Adipose tissue (tissue), 3 donors: Measurements from ENCODE around the gene NADSYN1. TPM values are rescaled to one million over a fixed set of nuclear protein-coding genes. Genes with fewer than 3 reads are reported as not detected.
A peak's percentile ranks its signal among the peaks of the same experiment; 100 is the strongest.

ENCODE experiments used
- H3K27ac ChIP-seq: one replicate; pipeline ENCODE4 v1.5.1; 2013; ENCODE audit warnings: low read depth, low read length
- WGBS, 3 donors: extraction: QIAGEN DNeasy Blood & Tissue Kit; methylation state at CpG; one replicate each; pipeline ENCODE4 v1.1.7; 2013; 5-methylcytosine and 5-hydroxymethylcytosine counted together
- polyA plus RNA-seq, 3 donors: library from polyadenylated mRNA; stranded (reverse); fragments of 200-250 nt; gene quantifications; one replicate each; pipeline ENCODE4 v1.2.3, GENCODE V29; 2013
- donor health status: healthy with polysubstance abuse.
- donor health status: Bipolar disorder and iron deficiency.
- donor health status: healthy.

The NADSYN1 gene
- polyA plus RNA-seq, 3 donors, result 30.6 to 40.6 (median 35.9) TPM

DNA sequence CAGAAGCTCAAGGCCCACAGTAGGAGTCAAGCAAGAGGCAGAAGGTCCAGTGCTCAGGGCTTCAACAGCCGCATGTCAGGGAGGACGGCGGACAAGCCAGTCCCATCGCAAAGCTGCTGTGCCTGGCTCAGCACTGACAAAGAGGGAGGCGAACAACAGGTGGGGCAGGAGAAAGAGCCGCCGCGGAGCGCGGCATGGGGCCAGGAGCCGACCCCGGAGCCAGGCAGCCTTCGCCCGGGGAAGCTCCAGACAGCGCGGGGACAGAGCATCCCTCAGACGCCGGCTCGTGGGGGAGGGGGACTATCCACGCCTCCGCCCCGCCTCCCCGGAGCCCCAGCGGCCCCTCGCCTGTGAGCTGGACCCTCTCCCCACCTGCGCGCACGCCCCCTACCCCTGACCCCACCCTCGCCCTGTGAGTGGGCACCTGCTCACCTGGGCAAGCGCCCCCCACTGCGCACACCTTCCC lies 5.2 kb upstream of the NADSYN1 start:
- peak overlapping the region; percentile 52 for H3K27ac ChIP-seq
- 1 to 4% (median 3%) methylated on average over 13 to 31 of the region's 31 CpGs for WGBS, 3 donors

DNA sequence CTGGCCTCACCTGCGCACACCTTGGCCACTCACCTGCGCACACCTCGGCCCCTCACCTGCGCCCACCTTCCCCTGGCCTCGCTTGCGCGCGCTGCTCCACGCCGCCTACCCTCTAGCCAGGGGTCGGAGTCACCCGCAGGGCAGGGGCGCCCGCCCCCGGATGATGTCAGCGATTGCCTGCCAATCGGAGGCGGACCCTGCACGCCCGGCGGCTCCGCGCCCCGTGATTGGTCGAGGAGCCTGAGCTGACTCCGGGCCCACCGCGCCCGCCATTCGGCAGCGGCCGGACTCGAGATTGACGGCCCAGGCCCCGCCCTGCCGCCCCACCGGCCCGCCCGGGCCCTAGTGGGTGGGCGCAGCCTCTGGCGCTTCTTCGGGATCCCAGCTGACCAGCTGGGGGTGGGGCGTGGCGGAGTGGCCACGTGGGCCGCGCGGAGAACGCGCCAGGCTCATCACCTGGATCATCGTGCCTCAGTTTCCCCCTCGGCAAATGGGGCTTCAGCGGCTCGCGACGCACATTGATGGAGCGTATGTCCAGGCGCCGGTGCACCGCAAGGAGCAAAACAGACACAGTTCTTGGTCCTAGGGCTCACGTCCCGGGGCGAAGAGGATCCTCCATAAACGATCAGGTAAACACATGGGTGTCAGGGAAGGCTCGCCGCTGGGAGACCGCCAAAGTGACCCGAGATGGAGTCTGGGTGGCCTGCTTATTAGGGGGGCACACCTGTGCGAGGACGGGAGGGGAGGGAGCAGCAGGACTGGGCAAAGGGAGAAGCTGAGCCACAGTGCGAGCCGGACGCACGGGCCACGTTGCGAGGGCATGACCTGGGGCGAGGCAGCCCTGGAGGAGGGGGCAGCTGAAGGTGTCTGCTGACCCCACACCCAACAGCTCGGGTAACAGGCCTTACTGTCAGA lies 4.5 kb upstream of the NADSYN1 start, which contains the start of gene DHCR7:
Gene DHCR7 (minus strand): TSS at position 137 of the 915 bp plus-strand sequence. CDS start 3,441 bp downstream, outside the sequence.
- 0 to 1% (median 1%) methylated on average over 73 to 78 of the region's 78 CpGs for WGBS, 3 donors
- H3K27ac ChIP-seq, result peak within 1 kb of the TSS; percentile 52

DNA sequence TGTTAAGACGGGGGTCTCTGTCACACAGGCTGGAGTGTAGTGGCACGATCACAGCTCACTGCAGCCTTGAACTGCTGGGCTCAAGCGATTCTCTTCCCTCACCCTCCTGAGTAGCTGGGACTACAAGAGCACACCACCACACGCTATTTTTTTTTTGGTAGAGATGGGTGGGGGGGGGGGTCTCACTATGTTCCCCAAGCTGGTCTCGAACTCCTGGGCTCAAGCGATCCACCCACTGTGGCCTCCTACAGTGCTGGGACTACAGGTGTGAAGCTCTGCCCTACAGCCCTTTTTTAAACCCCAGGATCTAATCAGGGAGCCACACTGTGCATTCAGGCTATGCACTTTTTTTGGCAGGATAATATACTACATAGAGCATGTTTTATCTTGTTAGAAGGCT lies 3.4 kb upstream of the NADSYN1 start:
- 29 to 59% (median 49%) methylated on average over 6 of the region's 6 CpGs for WGBS, 3 donors
- H3K27ac ChIP-seq, result no peak overlapping the region

DNA sequence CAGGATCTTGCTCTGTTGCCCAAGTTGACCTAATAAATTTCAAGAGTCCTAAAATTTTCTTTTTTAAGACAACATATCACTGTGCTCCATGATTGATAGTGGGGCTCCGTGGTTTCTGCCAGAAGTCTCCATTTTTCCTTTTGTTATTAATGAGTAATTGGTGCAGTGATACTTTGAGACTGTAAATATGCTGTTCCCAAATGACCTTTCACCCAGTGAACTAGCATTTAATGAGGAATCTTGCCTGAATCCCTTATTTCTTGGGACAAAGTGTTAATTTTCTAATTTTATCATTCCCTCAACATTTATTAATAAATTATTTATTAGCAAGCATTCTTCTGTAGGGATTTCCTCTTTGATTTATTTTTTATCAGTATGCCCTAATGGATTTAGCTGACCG lies 2.5 kb upstream of the NADSYN1 start:
- H3K27ac ChIP-seq, result no peak overlapping the region
- WGBS, 3 donors, result 53 to 61% (median 57%) methylated on average over 2 of the region's 2 CpGs

DNA sequence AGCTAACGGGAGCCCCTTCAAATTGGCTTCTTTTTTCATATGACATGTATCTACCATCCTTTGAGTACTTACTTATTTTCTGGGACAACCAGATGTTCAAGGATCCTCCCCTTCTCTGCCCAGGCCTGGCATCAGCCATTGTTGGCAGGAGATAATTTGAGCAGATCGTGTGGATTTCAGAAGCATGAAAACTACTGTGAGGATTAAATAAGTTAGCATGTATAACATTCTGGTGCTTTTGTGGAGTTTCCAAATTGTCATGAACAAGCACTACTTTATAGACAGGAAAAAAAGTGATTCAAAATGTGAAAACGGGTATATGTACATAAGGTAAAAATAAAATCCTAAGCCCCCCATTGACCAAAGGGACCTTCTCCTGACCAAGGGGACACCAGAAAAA lies 2.1 kb upstream of the NADSYN1 start:
- H3K27ac ChIP-seq, result no peak overlapping the region
- WGBS, 3 donors, result 82 to 83% (median 83%) methylated on average over 3 of the region's 3 CpGs

DNA sequence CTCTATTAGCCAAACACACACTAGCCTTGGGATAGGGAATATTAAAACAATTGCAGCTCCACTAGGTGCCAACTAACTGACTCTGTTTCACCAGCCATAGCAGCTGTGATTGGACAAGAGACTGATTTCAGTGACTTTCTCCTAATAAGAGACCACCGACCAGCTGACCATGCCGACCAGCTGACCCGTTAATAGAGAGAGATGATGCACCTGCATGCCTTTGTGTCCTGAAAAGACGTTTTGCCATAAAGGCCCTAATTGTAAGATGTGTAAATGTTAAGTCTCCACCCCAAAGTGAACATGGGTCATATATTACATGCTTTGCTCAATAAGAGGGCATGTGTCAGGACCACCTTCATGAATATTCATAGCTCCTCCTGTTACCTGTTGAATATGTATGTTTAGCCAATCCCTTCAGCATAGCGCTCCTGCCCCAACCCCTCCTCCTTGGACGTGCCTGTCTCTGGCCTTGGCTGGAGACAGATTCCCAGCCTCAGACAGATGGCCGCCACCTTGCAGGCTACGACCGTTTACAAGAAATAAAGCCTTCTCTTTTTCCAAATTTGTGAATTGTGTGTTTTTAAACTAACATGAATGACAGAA lies 1.3 kb upstream of the NADSYN1 start:
- no peak overlapping the region for H3K27ac ChIP-seq
- WGBS, 3 donors, result 41 to 61% (median 61%) methylated on average over 9 of the region's 9 CpGs

DNA sequence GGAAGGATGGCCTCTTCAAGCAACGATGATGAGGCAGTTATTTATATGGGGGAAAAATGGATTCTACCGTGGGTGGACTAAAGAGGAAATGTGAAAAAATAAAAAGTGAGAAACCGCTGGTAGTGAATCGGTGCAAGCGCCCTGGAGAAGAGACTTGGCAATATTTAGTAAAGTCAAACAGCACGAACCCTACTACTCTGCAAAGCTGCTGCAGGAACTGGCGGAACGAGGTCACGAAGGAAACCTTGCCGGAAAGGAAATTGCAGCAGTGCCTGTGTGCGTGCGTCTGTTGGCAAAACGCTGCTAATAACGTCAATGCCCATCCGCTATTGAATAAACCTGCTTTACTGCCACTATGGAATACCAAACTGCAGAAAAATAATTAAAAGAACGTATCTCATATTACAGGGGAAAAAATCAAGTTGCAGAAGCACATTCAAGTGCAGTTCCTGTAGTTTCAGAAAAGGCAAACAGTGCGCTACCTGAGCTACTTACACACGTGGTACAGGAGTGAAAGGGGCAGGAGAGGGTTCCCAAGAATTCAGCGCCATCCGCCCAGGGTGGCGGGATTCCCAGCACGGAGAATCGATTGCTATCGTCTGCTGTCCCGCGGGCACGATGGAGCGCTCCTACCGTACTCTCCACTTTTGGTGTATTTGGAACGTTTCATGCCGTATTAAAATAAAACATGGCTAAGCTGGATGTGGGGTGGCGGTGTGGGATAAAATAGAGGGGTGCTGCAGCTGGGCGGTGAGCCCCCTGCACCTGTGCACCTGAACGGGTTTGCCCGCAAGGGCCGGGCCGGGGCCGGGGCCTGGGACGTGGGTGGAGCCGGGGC lies 585 bp upstream of the NADSYN1 start:
- WGBS, 3 donors, result 2 to 9% (median 6%) methylated on average over 40 of the region's 40 CpGs
- H3K27ac ChIP-seq, result no peak overlapping the region

DNA sequence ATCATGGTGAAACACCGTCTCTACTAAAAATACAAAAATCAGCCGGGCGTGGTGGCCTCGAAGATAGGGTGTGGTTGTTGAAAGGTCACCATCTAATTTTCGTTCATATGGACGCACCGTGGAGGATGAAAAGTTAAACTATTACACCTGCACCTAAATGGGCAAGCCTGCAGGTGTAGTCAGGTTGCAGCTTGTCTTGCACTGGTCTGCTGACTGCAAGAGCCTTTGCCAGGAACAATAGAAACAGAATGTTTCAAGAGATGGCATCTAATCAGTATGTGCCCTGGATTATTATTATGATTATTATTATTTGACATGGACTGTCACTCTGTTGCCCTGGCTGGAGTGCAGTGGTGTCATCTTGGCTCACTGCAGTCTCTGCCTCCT lies 908 bp downstream of the NADSYN1 start:
- 39 to 55% (median 52%) methylated on average over 7 of the region's 7 CpGs for WGBS, 3 donors
- H3K27ac ChIP-seq, result no peak overlapping the region

DNA sequence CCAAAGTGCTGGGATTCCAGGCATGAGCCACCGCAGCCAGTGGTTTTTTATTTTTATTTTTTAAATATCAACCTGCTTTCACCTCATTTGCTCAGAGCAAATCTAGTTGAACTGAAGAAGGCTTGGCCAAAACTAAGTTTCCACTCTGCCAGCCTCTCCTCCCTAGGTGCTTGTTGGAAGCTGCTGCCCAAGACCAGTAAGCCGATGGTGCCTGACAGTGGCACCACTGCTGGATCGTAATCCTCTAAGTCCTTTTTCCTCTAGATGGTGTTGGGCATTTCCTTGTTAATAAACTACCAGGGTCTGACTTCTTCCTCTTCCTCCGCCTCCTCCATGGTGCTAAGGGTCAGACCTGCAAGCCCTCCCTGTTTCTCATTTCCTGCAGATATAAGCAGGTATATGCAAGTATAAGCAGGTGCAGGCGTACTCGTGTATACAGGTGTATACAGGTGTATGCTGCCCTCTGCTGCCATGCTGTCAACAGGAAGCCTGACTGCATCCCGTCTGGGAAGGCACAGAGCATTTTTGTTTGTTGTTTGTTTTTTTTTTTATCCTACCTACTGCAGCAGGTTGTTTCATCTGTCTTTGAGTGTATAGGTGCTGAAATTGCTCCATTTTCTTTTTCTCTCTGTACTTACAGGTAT lies 1.6 kb downstream of the NADSYN1 start:
- no peak overlapping the region for H3K27ac ChIP-seq
- WGBS, 3 donors, result 55 to 78% (median 69%) methylated on average over 7 of the region's 7 CpGs

DNA sequence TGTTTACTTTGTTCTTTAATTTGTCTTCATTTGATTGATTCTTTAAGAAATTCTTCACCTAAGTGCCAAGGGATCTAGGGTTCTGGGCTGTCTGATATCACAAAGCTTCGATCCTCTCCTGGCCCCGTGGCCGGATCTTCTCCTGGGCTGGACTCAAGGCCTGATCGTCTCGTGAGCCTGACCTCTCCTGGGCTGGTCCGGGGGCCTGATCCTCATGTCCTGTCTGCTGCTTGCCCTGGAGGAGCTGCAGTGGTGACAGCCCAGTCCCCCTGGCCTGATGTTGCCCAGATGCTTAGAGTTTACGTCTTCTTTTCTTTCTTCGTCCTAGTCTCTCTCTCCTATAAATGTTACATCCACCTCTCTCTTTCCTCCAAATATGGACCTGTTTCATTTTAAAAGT lies 3.3 kb downstream of the NADSYN1 start:
- no peak overlapping the region for H3K27ac ChIP-seq
- WGBS, 3 donors, result 87 to 93% (median 93%) methylated on average over 8 of the region's 8 CpGs

DNA sequence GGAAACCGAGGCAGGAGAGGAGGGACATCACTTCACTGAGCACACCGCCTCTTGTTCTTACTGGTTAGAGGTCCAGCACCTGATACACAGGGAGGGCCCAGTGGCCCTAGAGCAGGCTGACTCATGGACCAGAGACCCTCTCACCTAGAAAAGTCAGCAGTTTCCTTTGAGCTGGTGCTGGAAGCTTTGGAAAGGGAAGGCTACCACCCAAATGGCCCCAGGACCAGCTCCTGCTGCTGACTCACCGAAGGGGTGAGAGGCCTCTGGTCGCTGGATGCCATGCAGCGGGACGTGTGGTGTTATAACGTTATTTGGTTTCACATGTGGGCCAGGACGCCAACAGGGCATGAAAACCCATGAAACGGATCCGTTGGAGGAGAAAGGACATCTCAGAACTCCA lies 3.8 kb downstream of the NADSYN1 start:
- H3K27ac ChIP-seq, result no peak overlapping the region
- WGBS, 3 donors, result 95 to 98% (median 95%) methylated on average over 10 of the region's 10 CpGs

DNA sequence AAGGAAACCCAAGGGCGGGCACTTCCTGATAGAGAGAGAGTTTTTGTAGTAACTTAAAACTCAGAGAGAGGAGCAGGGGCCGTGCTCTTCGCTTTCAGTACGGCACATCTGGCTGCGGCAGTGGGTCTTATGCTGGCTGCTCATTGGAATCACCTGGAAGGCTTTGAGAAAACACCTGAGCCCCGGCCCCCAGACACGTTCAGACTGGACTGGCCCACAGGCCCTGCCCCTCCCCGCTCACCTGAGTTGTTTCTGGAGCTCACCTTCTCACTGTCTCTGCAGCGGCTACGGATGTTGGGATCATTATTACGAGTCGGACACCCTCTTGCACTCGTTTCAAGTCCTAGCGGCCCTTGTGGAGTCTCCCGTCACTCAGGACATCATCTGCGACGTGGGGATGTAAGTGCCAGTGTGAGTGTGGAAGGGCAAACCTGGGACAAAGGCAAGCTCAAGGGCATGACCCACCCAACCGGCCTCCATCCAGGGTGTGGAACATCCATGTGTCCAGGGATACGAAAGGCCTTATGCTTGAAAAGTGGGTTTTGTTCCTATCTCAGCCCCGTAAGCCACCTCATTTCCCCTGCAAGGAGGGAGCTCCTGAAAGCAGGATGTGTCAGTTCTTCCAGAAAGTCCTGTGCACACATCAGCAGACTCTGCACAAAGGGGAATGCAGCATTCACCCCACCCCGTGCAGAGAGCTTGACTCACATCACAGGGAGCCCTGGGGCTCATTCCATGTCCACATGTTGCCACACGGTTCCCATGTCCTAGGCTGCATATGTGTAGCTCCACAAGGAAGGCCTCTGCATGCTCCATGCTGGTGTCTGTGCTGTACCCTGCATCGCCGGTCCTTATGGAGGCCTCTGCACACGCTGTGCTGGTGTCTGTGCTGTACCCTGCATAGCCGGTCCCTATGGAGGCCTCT lies 5.4 kb downstream of the NADSYN1 start:
- 95 to 96% (median 95%) methylated on average over 26 of the region's 26 CpGs for WGBS, 3 donors
- no peak overlapping the region for H3K27ac ChIP-seq

DNA sequence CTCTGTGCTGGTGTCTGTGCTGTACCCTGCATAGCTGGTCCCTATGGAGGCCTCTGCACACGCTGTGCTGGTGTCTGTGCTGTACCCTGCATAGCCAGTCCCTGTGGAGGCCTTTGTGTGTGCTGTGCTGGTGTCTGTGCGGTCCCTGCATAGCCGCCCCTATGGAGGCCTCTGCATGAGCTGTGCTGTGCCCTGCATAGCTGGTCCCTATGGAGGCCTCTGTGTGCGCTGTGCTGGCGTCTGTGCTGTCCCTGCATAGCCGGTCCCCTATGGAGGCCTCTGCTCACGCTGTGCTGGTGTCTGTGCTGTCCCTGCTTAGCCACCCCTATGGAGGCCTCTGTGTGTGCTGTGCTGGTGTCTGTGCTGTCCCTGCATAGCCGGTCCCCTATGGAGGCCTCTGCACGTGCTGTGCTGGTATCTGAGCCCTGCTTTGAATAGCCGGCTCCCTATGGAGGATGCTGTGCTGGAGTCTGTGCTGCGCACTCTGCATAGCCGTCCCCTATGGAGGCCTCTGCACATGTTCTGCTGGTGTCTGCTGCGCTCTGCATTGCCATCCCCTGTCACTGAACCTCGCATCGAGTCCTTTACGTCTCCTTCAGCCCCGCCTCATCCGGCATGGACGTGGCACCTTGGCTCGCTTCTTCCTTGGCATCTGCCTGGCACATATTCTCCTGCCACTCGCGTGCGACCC lies 6.2 kb downstream of the NADSYN1 start:
- WGBS, 3 donors, result 91 to 96% (median 95%) methylated on average over 23 of the region's 23 CpGs
- H3K27ac ChIP-seq, result no peak overlapping the region

DNA sequence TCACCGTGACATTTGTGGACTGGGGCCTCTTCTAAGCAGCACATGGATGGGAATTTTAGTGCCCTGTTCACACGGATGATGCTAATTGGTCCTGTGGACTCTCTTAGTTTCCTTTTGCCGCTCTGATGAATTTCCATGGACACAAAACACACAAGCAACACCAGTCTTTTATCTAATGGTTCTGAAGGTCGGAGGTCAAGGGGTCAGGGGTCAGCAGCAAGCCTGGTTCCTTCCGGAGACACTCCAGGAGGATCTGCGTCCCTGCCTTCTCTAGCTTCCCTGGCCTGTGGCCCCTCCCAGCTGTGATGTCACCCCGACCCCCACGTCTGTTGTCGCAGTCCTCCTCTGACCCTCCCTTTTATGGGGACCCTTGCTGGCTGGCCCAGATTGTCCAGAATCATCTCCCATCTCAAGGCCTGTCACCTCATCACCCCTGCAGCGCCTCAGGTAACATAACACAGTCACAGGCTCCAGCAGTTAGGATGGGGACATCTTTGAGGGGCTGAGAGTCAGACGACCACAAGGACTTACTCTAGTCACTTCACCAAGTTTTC lies 6.8 kb downstream of the NADSYN1 start:
- WGBS, 3 donors, result 71 to 86% (median 78%) methylated on average over 11 of the region's 11 CpGs
- H3K27ac ChIP-seq, result no peak overlapping the region

DNA sequence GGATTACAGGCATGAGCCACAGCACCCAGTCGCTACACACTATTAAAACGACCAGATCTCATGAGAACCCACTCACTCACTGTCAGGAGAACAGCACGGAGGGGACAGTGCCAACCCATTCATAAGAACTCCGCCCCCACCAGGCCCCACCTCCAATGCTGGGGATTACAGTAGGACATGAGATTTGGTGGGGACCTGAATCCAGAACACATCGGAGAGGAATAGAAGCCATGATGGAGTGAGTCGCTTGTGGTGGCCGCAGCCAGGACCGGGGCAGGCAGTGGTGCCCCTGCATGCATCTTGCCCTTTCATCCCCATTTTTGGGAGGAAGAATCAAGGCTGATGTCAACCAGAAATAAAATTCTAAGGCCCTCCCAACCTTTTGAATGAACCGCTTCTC lies 8.7 kb downstream of the NADSYN1 start:
- 86 to 90% (median 86%) methylated on average over 9 of the region's 9 CpGs for WGBS, 3 donors
- no peak overlapping the region for H3K27ac ChIP-seq

DNA sequence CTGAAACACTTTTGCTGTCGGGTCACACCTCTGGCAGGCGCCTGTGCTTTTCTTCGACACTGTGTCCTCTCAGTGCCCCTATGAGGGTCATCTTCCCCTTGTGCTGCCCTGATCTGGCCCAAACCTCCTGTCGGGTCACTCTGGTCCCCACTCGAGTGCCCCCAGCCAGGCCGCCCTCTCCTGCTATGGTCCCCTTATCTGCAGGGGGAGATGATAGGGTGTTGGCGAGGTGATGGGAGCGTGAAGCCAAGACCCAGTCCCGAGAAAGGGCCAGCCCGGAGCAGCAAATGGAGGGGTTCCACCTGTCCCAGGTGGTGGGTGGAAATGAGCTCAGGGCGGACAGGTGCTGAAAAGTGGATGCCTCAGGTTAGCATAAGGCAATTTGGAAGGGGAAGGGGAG lies 9.7 kb downstream of the NADSYN1 start:
- H3K27ac ChIP-seq, result no peak overlapping the region
- 95 to 98% (median 97%) methylated on average over 11 of the region's 11 CpGs for WGBS, 3 donors
